ENCODE measurements around the gene SPRYD7.
"Not testable (repeated sequence)": the region's sequence is repeated elsewhere in the genome, so short reads cannot be mapped to it uniquely, and the experiment has no call there.

The SPRYD7 gene

GRCh38 chr13:49922301-49922700 lies 13.8 kb downstream of the SPRYD7 start:
- Histone ChIP-seq H3K36me3 (ENCODE audit: insufficient read depth, low read length) (no peaks in the 10 kb centered on the region), H3K4me1 (ENCODE audit: insufficient read depth, low read length) (no peaks in the 10 kb centered on the region), H3K4me2 (ENCODE audit: insufficient read depth, low read length) (no peak overlapping the region), H3K27me3 (ENCODE audit: insufficient read depth, low read length, poor library complexity) (no peaks in the 10 kb centered on the region), H3K9me3 (ENCODE audit: insufficient read depth, low read length, severe bottlenecking) (no peaks in the 10 kb centered on the region), H3K9ac (ENCODE audit: low read depth, low read length) (no peak overlapping the region), H4K20me1 (ENCODE audit: insufficient read depth, low read length) (no peaks in the 10 kb centered on the region), H3K27ac (ENCODE audit: low read length) (no peak overlapping the region), H3K79me2 (ENCODE audit: insufficient read depth, low read length) (no peaks in the 10 kb centered on the region), H2AFZ (ENCODE audit: low read depth, low read length) (no peak overlapping the region), H3K4me3 (ENCODE audit: low read depth in 1 of 2, low read length in 2 of 2) (no peak overlapping the region)
- ATAC-seq (ENCODE audit: insufficient read depth, low read depth) = no peak
- TF ChIP-seq EZH2 (IDR thresholded peaks at IDR 0.05; ENCODE audit: borderline replicate concordance, low read depth, low read length, severe bottlenecking) (no peak), CTCF (IDR thresholded peaks at IDR 0.05; ENCODE audit: borderline replicate concordance, extremely low read depth, low read length, poor library complexity, severe bottlenecking) (no peak)
- no peak for DNase-seq

GRCh38 chr13:49920969-49921368 lies 15.2 kb downstream of the SPRYD7 start:
- H3K36me3 ChIP-seq (ENCODE audit: insufficient read depth, low read length); H4K20me1 ChIP-seq (ENCODE audit: insufficient read depth, low read length); ATAC-seq (ENCODE audit: insufficient read depth, low read depth): not testable (repeated sequence)

GRCh38 chr13:49918106-49918505 lies 18.0 kb downstream of the SPRYD7 start:
- not testable (repeated sequence) for H3K4me2 ChIP-seq (ENCODE audit: insufficient read depth, low read length); H3K4me3 ChIP-seq (ENCODE audit: low read depth in 1 of 2, low read length in 2 of 2); H2AFZ ChIP-seq (ENCODE audit: low read depth, low read length); H3K9ac ChIP-seq (ENCODE audit: low read depth, low read length); H3K27ac ChIP-seq (ENCODE audit: low read length); H3K9me3 ChIP-seq (ENCODE audit: insufficient read depth, low read length, severe bottlenecking); H4K20me1 ChIP-seq (ENCODE audit: insufficient read depth, low read length); DNase-seq; H3K79me2 ChIP-seq (ENCODE audit: insufficient read depth, low read length); H3K36me3 ChIP-seq (ENCODE audit: insufficient read depth, low read length); H3K27me3 ChIP-seq (ENCODE audit: insufficient read depth, low read length, poor library complexity); H3K4me1 ChIP-seq (ENCODE audit: insufficient read depth, low read length); ATAC-seq (ENCODE audit: insufficient read depth, low read depth)

More at GRCh38 chr13:49920969-49921368, 15.2 kb downstream of the SPRYD7 start:
- H3K27me3 ChIP-seq (ENCODE audit: insufficient read depth, low read length, poor library complexity); H3K9me3 ChIP-seq (ENCODE audit: insufficient read depth, low read length, severe bottlenecking); H3K4me2 ChIP-seq (ENCODE audit: insufficient read depth, low read length); H3K79me2 ChIP-seq (ENCODE audit: insufficient read depth, low read length); H3K27ac ChIP-seq (ENCODE audit: low read length); H2AFZ ChIP-seq (ENCODE audit: low read depth, low read length); DNase-seq; H3K4me3 ChIP-seq (ENCODE audit: low read depth in 1 of 2, low read length in 2 of 2); H3K4me1 ChIP-seq (ENCODE audit: insufficient read depth, low read length); H3K9ac ChIP-seq (ENCODE audit: low read depth, low read length): not testable (repeated sequence)

GRCh38 chr13:49914947-49915346 lies 21.2 kb downstream of the SPRYD7 start:
- Histone ChIP-seq H3K36me3 (ENCODE audit: insufficient read depth, low read length) (no peaks in the 10 kb centered on the region), H3K79me2 (ENCODE audit: insufficient read depth, low read length) (no peaks in the 10 kb centered on the region), H3K27ac (ENCODE audit: low read length) (no peak overlapping the region), H3K9me3 (ENCODE audit: insufficient read depth, low read length, severe bottlenecking) (no peaks in the 10 kb centered on the region), H3K4me1 (ENCODE audit: insufficient read depth, low read length) (no peaks in the 10 kb centered on the region), H2AFZ (ENCODE audit: low read depth, low read length) (no peak overlapping the region), H3K4me3 (ENCODE audit: low read depth in 1 of 2, low read length in 2 of 2) (no peak overlapping the region), H3K4me2 (ENCODE audit: insufficient read depth, low read length) (no peak overlapping the region), H4K20me1 (ENCODE audit: insufficient read depth, low read length) (no peaks in the 10 kb centered on the region), H3K9ac (ENCODE audit: low read depth, low read length) (no peak overlapping the region), H3K27me3 (ENCODE audit: insufficient read depth, low read length, poor library complexity) (no peaks in the 10 kb centered on the region)
- TF ChIP-seq EZH2 (IDR thresholded peaks at IDR 0.05; ENCODE audit: borderline replicate concordance, low read depth, low read length, severe bottlenecking) (no peak), CTCF (IDR thresholded peaks at IDR 0.05; ENCODE audit: borderline replicate concordance, extremely low read depth, low read length, poor library complexity, severe bottlenecking) (no peak)
- ATAC-seq (ENCODE audit: insufficient read depth, low read depth) (no peak), DNase-seq (no peak)
